EH (cell line): Measurements from ENCODE around the gene BICRA.

ENCODE experiments used
- DNase-seq: peaks from one replicate; pipeline ENCODE4 v3.0.0-alpha.2; 2015; ENCODE audit warnings: low read depth

BICRA gene

GRCh38 chr19:47750752-47751151 lies 141.8 kb downstream of the BICRA start:
- DNase-seq: no peak

GRCh38 chr19:47752440-47753211 lies 143.7 kb downstream of the BICRA start:
- no peak for DNase-seq
